ENCODE results near the gene PGLYRP3.
A peak's percentile ranks its signal among the peaks of the same experiment; 100 is the strongest.

PGLYRP3 gene

GRCh38 chr1:153360592-153361479 is 48.1 kb upstream of the PGLYRP3 start:
- DNase-seq (ENCODE audit: low read depth in 1 of 2, low spot score in 1 of 2), result peak in 1 of 2 experiments; percentile 59
- Histone ChIP-seq H3K27me3 (ENCODE audit: insufficient read depth, poor library complexity, severe bottlenecking) (no peaks in the 10 kb centered on the region), H3K27ac (replicated peaks) (peak overlapping the region; percentile 91), H3K4me3 (replicated peaks; ENCODE audit: insufficient read depth, low read length) (no peak overlapping the region)
- no peak; the same call in 1 of the 2 replicates for TF ChIP-seq POLR2AphosphoS5 (IDR thresholded peaks at IDR 0.05; ENCODE audit: low read depth)
- no peak for TF ChIP-seq SPI1 (IDR thresholded peaks at IDR 0.05; ENCODE audit: borderline replicate concordance, low read depth)
- TF ChIP-seq REST (IDR thresholded peaks at IDR 0.05; ENCODE audit: insufficient replicate concordance, low read depth), result no peak
- TF ChIP-seq GABPA (IDR thresholded peaks at IDR 0.05; ENCODE audit: low read depth), result no peak
- TF ChIP-seq CTCF (IDR thresholded peaks at IDR 0.05; ENCODE audit: insufficient read depth, low read length), result no peak

- H3K27ac ChIP-seq (replicated peaks), result peak overlapping the region; percentile 91
- no peak for DNase-seq (ENCODE audit: low read depth in 1 of 2, low spot score in 1 of 2)
- H3K4me3 ChIP-seq (replicated peaks; ENCODE audit: insufficient read depth, low read length), result no peak overlapping the region
- TF ChIP-seq GABPA (IDR thresholded peaks at IDR 0.05; ENCODE audit: low read depth), result no peak
- no peak for TF ChIP-seq CTCF (IDR thresholded peaks at IDR 0.05; ENCODE audit: insufficient read depth, low read length)
- TF ChIP-seq SPI1 (IDR thresholded peaks at IDR 0.05; ENCODE audit: borderline replicate concordance, low read depth), result no peak
- TF ChIP-seq REST (IDR thresholded peaks at IDR 0.05; ENCODE audit: insufficient replicate concordance, low read depth), result no peak
- TF ChIP-seq POLR2AphosphoS5 (IDR thresholded peaks at IDR 0.05; ENCODE audit: low read depth), result no peak
- H3K27me3 ChIP-seq (ENCODE audit: insufficient read depth, poor library complexity, severe bottlenecking), result no peaks in the 10 kb centered on the region
Measured at GRCh38 chr1:153360190-153360589, 47.4 kb upstream of the PGLYRP3 start.

- no peaks in the 10 kb centered on the region for H3K27me3 ChIP-seq (ENCODE audit: insufficient read depth, poor library complexity, severe bottlenecking)
- peak overlapping the region; percentile 91 for H3K27ac ChIP-seq (replicated peaks)
- TF ChIP-seq CTCF (IDR thresholded peaks at IDR 0.05; ENCODE audit: insufficient read depth, low read length) (no peak), POLR2AphosphoS5 (IDR thresholded peaks at IDR 0.05; ENCODE audit: low read depth) (no peak; the same call in 1 of the 2 replicates), SPI1 (IDR thresholded peaks at IDR 0.05; ENCODE audit: borderline replicate concordance, low read depth) (no peak), GABPA (IDR thresholded peaks at IDR 0.05; ENCODE audit: low read depth) (no peak)
- no peak for DNase-seq (ENCODE audit: low read depth in 1 of 2, low spot score in 1 of 2)
- H3K4me3 ChIP-seq (replicated peaks; ENCODE audit: insufficient read depth, low read length), result peak overlapping the region; percentile 31
Measured at GRCh38 chr1:153359241-153359640, 46.5 kb upstream of the PGLYRP3 start.

All from HL-60 (cell line).